Measurements from ENCODE around the gene NKPD1. TPM values are rescaled to one million over a fixed set of nuclear protein-coding genes. Genes with fewer than 3 reads are reported as not detected.

The NKPD1 gene
- total and polyA plus RNA-seq, 2 experiments from 2014 or later = 0.24 to 1.3 TPM

- no peak for TF ChIP-seq STAT1 (IDR thresholded peaks at IDR 0.05; ENCODE audit: unreplicated experiment)
- TF ChIP-seq CTCF (conservative IDR thresholded peaks at IDR 0.05; ENCODE audit: low read depth in 2 of 2) = no peak
- no peak for TF ChIP-seq REST (IDR thresholded peaks at IDR 0.05; ENCODE audit: unreplicated experiment)
- TF ChIP-seq POLR2AphosphoS5 (IDR thresholded peaks at IDR 0.05; ENCODE audit: low read depth) = no peak
- no peak for TF ChIP-seq ETS1 (IDR thresholded peaks at IDR 0.05)
- no peak for TF ChIP-seq NANOG (IDR thresholded peaks at IDR 0.05; ENCODE audit: borderline replicate concordance)
- TF ChIP-seq EZH2phosphoT487 (IDR thresholded peaks at IDR 0.05; ENCODE audit: unreplicated experiment) = no peak
- TF ChIP-seq CREB1 (CRISPR knock-in tag; IDR thresholded peaks at IDR 0.05; ENCODE audit: low read depth) = no peak
- no peak for TF ChIP-seq JUNB (IDR thresholded peaks at IDR 0.05; ENCODE audit: unreplicated experiment)
- no peak for TF ChIP-seq EZH2 (IDR thresholded peaks at IDR 0.05; ENCODE audit: low read depth, unreplicated experiment)
- TF ChIP-seq ZNF462 (CRISPR knock-in tag; IDR thresholded peaks at IDR 0.05) = no peak
- no peak for TF ChIP-seq ZNF331 (CRISPR knock-in tag; IDR thresholded peaks at IDR 0.05; ENCODE audit: low read depth)
- no peak for TF ChIP-seq ZNF114 (CRISPR knock-in tag; IDR thresholded peaks at IDR 0.05)
- Histone ChIP-seq H2AFZ (no peak overlapping the region), H3K27ac (ENCODE audit: low read depth) (no peak overlapping the region), H3K27me3 (ENCODE audit: insufficient read depth) (no peaks in the 10 kb centered on the region), H3K4me2 (no peak overlapping the region), H3K79me2 (replicated peaks; ENCODE audit: insufficient read depth) (peaks cover 61% of the 10 kb centered on the region), H3K4me3 (no peak overlapping the region), H3K36me3 (ENCODE audit: insufficient read depth) (no peaks in the 10 kb centered on the region), H3K4me1 (ENCODE audit: insufficient read depth) (0 out of 2 replicates have a peak, but pooled peaks cover 2% of the 10 kb centered on the region), H3F3A (replicated peaks; ENCODE audit: low read depth) (0 out of 2 replicates have a peak, but pooled peaks cover 2% of the 10 kb centered on the region), H3K9me2 (ENCODE audit: insufficient read depth) (no peaks in the 10 kb centered on the region), H4K20me1 (replicated peaks; ENCODE audit: insufficient read depth) (peaks cover 35% of the 10 kb centered on the region)
- no peak overlapping the region for H3K27ac Mint-ChIP-seq
- H3K4me1 Mint-ChIP-seq = peaks cover 23% of the 10 kb centered on the region
- DNase-seq (ENCODE audit: low spot score) (no peak), ATAC-seq (no peak)
- H3K27me3 Mint-ChIP-seq (ENCODE audit: insufficient read depth, low read depth, poor library complexity) = peaks cover 6% of the 10 kb centered on the region
- no peaks in the 10 kb centered on the region; the same call in 2 of the 3 replicates for H3K36me3 Mint-ChIP-seq (ENCODE audit: low read depth)
- H3K9me3 Mint-ChIP-seq = no peaks in the 10 kb centered on the region
- no peak overlapping the region for H3K4me3 Mint-ChIP-seq
Observed at GRCh38 chr19:45130236-45130635, 30.5 kb downstream of the NKPD1 start.
